Measurements from ENCODE around the gene DDIT3.

DDIT3 gene

DNA sequence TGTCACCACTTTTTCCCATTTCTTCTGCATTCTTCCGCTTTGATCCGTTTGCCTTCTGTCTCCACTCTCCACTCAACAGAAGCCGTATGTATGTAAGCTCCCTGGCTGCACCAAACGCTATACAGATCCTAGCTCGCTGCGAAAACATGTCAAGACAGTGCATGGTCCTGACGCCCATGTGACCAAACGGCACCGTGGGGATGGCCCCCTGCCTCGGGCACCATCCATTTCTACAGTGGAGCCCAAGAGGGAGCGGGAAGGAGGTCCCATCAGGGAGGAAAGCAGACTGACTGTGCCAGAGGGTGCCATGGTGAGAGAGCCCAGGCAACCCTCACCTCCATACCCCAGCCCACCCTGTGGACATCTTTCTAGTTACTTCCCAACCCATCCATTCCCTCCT is 52.4 kb downstream of the DDIT3 start:
- no peak for DNase-seq (ENCODE audit: low spot score)

DNA sequence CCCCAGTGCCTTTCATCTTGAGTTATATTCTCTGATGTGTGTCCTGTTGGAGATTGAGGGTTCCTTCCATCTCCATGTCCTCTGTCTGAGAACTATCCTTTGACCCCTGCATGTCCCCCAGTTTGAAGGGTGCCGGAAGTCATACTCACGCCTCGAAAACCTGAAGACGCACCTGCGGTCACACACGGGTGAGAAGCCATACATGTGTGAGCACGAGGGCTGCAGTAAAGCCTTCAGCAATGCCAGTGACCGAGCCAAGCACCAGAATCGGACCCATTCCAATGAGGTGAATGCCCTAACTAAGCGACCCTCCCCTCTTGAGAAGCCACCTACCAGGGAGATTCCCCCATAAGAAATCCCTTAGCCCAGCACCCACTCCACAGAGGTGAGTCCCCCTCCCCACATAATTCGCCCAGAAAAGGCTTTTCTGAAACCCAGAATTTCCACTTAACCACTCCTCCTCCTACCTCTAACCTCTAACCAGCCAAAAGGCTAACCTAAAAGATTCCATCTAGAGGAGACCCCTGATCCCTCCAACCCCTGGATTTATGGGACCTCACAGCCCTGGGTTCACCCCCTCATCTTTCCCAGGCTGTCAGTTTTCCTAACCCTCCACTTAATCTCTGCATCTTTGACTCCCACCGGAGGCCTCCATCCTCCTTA is 53.0 kb downstream of the DDIT3 start:
- no peak for DNase-seq (ENCODE audit: low spot score)
